Common myeloid progenitor, CD34-positive (primary cell): ENCODE results near the gene MTMR10.

Experiments used
- CTCF ChIA-PET: fragments of 350-600 bp; sonication (Branson Sonifier 250); formaldehyde crosslinking; loops from one replicate; lab custom pipeline; 2021; ENCODE audit warnings: antibody characterized with exemption; lab: Charles Lee
- POLR2A ChIA-PET: fragments of 350-600 bp; sonication (Branson Sonifier 250); formaldehyde crosslinking; loops from one replicate; lab custom pipeline; 2021; ENCODE audit warnings: antibody characterized with exemption; lab: Charles Lee
- DNase-seq, 3 donors: peaks; one replicate each; pipeline versions ENCODE4 v3.0.0 to v3.0.0-alpha.2; 2013
- H3K27ac ChIP-seq, 2 experiments: 1 replicate in 1 of 2; 2 replicates in 1 of 2; pipeline ENCODE4 v1.7.0; 2013; ENCODE audit warnings: inconsistent platforms in 2 of 2, low read length in 2 of 2, mild to moderate bottlenecking in 2 of 2, low read depth in 1 of 2, moderate library complexity in 1 of 2; ENCODE audit not compliant: severe bottlenecking in 2 of 2, insufficient read depth in 1 of 2, poor library complexity in 1 of 2
- H3K27me3 ChIP-seq, 5 experiments: replicated peaks in 2 of 5; 1 replicate in 3 of 5; 2 replicates in 2 of 5; pipeline versions ENCODE4 v1.6.1 to v1.7.0; 2013; ENCODE audit warnings: low read length in 4 of 5, mild to moderate bottlenecking in 2 of 5, moderate library complexity in 2 of 5, inconsistent platforms in 1 of 5; ENCODE audit not compliant: insufficient read depth in 5 of 5, control insufficient read depth in 4 of 5
- H3K36me3 ChIP-seq, 4 experiments: 1 replicate in 2 of 4; 2 replicates in 2 of 4; pipeline versions ENCODE4 v1.6.1 to v1.7.0; 2013; ENCODE audit warnings: low read length in 3 of 4, control low read depth in 1 of 4, mild to moderate bottlenecking in 1 of 4; ENCODE audit not compliant: control insufficient read depth in 4 of 4, insufficient read depth in 4 of 4
- H3K4me1 ChIP-seq, 4 experiments: 1 replicate in 3 of 4; 2 replicates in 1 of 4; pipeline versions ENCODE4 v1.6.1 to v1.7.1; 2013; ENCODE audit warnings: low read length in 3 of 4, mild to moderate bottlenecking in 3 of 4, control low read depth in 1 of 4, inconsistent platforms in 1 of 4, moderate library complexity in 1 of 4; ENCODE audit not compliant: control insufficient read depth in 4 of 4, insufficient read depth in 4 of 4; ENCODE audit errors: control extremely low read depth in 1 of 4
- H3K4me3 ChIP-seq, 7 experiments: 1 replicate in 4 of 7; 2 replicates in 3 of 7; pipeline versions ENCODE4 v1.5.1 to v1.7.0; 2013; ENCODE audit warnings: mild to moderate bottlenecking in 7 of 7, low read length in 6 of 7, moderate library complexity in 6 of 7, inconsistent platforms in 2 of 7, low read depth in 2 of 7, control low read depth in 1 of 7; ENCODE audit not compliant: insufficient read depth in 4 of 7, control insufficient read depth in 1 of 7; ENCODE audit errors: extremely low read depth in 1 of 7
- H3K9me3 ChIP-seq, 5 experiments: 1 replicate in 4 of 5; 2 replicates in 1 of 5; pipeline versions ENCODE4 v1.6.1 to v1.7.1; 2013; ENCODE audit warnings: low read length in 4 of 5, mild to moderate bottlenecking in 2 of 5, inconsistent platforms in 1 of 5, low read depth in 1 of 5, moderate library complexity in 1 of 5; ENCODE audit not compliant: control insufficient read depth in 4 of 5, insufficient read depth in 2 of 5; ENCODE audit errors: control extremely low read depth in 1 of 5
- WGBS: methylation state at CpG from one replicate; pipeline ENCODE4 v1.1.5; 2013; ENCODE audit not compliant: insufficient coverage; 5-methylcytosine and 5-hydroxymethylcytosine counted together

Gene MTMR10

DNA sequence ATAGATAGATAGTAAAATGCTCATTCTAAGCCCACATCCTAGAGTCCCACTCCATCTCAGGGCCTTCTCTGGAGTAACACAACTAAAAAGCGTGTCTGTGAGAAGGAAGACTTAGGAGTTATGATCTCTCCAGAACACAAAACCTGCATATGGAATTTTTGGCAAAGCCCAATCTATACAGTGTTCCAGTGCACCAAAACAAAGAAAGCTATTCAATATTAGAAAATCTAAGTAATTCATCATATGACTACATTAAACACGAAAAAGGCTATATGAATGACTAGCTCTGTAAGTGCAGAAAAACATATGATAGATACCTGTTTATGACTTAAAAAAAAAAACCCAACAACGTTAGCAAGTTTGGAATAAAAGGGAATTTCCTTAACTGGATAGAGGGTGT lies 27.7 kb downstream of the MTMR10 start:
- Histone ChIP-seq H3K27ac (no peak overlapping the region), H3K9me3 (no peaks in the 10 kb centered on the region), H3K4me3 (no peak overlapping the region), H3K36me3 (peaks cover 11 to 47% (median 33%) of the 10 kb centered on the region in 4 experiments), H3K27me3 (no peaks in the 10 kb centered on the region), H3K4me1 (no peaks in the 10 kb centered on the region)
- ChIA-PET POLR2A (interaction anchor here (1.1 kb wide), 1 partner anchor 42 kb away, joined by 4 read pairs; no protein-coding TSS in a partner anchor), CTCF (interaction anchor here (1.4 to 1.9 kb wide), 2 partner anchors 16 to 21 kb away, joined by 4 to 5 read pairs; no protein-coding TSS in a partner anchor)
- DNase-seq: no peak
- WGBS: 100% methylated on average over 1 of the region's 3 CpGs

DNA sequence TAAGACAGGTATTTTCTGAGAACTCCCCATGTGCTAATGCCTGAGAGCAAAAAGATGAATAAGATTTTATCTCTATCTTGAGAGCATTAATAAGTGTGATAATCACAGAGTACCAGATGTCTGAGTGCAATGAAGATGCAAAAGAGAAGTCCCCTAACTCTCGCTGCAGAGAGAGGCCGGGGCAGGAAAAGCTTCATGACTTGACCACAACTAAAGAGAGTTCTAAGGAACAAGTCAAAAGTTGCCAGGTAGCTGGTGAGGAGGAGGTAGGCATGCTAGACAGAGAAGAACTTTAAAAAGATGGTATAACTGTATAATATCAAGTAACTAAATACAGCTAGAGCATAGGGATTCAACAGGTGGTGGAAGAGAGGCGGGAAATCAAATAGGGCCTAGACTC lies 28.8 kb downstream of the MTMR10 start:
- Histone ChIP-seq H3K27me3 (no peaks in the 10 kb centered on the region), H3K27ac (no peak overlapping the region), H3K4me3 (no peak overlapping the region), H3K9me3 (no peaks in the 10 kb centered on the region), H3K4me1 (no peaks in the 10 kb centered on the region), H3K36me3 (peaks cover 18 to 54% (median 40%) of the 10 kb centered on the region in 4 experiments)
- 92% methylated on average over 2 of the region's 3 CpGs for WGBS
- DNase-seq: no peak
- ChIA-PET POLR2A (interaction anchor here (1.0 to 1.1 kb wide), 2 partner anchors 10 to 41 kb away, joined by 4 to 8 read pairs; no protein-coding TSS in a partner anchor), CTCF (interaction anchor here (1.4 to 1.9 kb wide), 2 partner anchors 15 to 22 kb away, joined by 4 to 5 read pairs; no protein-coding TSS in a partner anchor)

GRCh38 chr15:30962079-30962478 lies 29.3 kb downstream of the MTMR10 start:
- POLR2A ChIA-PET: interaction anchor here (1.0 kb wide), 1 partner anchor 9 kb away, joined by 8 read pairs; no protein-coding TSS in a partner anchor
- peaks cover 18 to 58% (median 41%) of the 10 kb centered on the region in 4 experiments for H3K36me3 ChIP-seq

DNA sequence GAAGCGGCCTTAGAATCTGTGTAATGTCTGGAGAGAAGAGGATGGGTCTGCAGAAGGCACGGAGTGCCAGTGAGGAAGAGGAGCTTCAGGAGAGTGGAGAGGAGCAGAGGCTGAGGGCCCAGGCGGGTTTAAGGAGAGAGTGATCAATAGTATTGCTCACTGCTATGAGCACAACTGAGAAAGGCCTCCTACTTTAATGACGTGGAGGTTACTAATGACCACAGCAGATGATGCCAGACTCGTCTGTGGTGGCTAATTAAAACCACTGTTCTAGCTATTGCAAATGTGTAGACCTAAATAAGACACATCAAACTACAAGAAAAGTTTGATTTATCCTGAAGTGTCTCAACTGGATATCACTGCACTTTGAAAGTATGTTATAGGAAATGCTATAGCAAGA lies 33.2 kb downstream of the MTMR10 start:
- H3K4me1 ChIP-seq: no peaks in the 10 kb centered on the region
- ChIA-PET CTCF (no interaction called here), POLR2A (interaction anchor here (0.6 kb wide), 1 partner anchor 7 kb away, joined by 3 read pairs; no protein-coding TSS in a partner anchor)
- H3K4me3 ChIP-seq: no peak overlapping the region
- DNase-seq: no peak
- H3K27me3 ChIP-seq: no peaks in the 10 kb centered on the region
- peaks cover 30 to 74% (median 45%) of the 10 kb centered on the region in 4 experiments for H3K36me3 ChIP-seq
- 100% methylated on average over 4 of the region's 5 CpGs for WGBS
- no peaks in the 10 kb centered on the region for H3K9me3 ChIP-seq
- H3K27ac ChIP-seq: no peak overlapping the region

More at GRCh38 chr15:30962079-30962478, 29.3 kb downstream of the MTMR10 start:
- Histone ChIP-seq H3K27me3 (no peaks in the 10 kb centered on the region), H3K4me1 (no peaks in the 10 kb centered on the region), H3K9me3 (no peaks in the 10 kb centered on the region), H3K4me3 (no peak overlapping the region), H3K27ac (no peak overlapping the region)
- CTCF ChIA-PET: interaction anchor here (1.4 to 2.1 kb wide), 2 partner anchors 18 to 23 kb away, joined by 4 to 5 read pairs; no protein-coding TSS in a partner anchor
- DNase-seq: peak in 2 of 3 donors; percentile 9 to 24

DNA sequence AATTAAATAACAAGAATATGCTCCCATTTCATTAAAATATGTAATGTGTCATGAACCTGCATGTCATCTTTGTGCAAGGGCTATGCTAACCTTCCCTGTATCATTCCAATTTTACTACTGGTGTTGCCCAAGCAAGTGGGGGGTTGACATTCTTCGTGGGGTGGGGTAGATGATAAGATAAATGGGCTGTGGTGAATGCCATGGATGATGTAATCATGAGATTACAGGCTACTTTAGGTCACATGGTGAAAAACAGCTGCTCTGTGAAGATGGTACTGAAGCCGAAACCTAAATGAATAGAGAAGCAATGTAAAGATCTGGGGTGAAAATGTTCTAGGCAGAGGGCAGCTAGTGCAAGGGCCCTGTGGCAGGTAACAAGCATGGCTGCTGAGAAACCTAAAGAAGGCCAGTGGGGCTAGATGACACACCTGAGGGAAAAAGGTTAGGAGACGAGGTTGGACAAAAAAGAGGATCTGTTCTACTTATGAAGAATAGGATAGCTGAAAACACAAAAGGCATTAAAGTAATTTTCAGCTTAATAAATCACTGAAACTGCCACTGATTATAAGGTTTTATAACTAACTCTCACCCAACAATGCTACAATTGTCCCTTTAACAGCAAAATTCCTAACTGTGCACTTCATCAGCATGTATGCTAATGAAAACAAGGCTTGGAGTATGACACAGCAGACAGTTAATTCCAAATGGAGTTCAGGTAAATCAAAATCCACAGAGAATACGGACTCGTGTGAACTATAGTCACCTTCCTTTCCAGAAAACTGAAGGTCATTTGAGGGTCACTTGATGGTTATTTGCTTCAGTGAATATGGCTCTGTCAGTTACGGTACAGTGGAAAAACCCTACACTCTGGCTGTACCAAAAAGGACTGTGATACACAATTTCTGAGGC lies 35.0 kb downstream of the MTMR10 start:
- CTCF ChIA-PET: no interaction called here
- POLR2A ChIA-PET: no interaction called here
- H3K36me3 ChIP-seq: peaks cover 32 to 81% (median 52%) of the 10 kb centered on the region in 4 experiments
- H3K4me1 ChIP-seq: no peaks in the 10 kb centered on the region
- 96% methylated on average over 4 of the region's 6 CpGs for WGBS
- H3K27me3 ChIP-seq: no peaks in the 10 kb centered on the region
- no peak overlapping the region for H3K27ac ChIP-seq
- H3K9me3 ChIP-seq: peaks cover 0 to 1% (median 0%) of the 10 kb centered on the region in 5 experiments
- no peak overlapping the region for H3K4me3 ChIP-seq
- DNase-seq: no peak

DNA sequence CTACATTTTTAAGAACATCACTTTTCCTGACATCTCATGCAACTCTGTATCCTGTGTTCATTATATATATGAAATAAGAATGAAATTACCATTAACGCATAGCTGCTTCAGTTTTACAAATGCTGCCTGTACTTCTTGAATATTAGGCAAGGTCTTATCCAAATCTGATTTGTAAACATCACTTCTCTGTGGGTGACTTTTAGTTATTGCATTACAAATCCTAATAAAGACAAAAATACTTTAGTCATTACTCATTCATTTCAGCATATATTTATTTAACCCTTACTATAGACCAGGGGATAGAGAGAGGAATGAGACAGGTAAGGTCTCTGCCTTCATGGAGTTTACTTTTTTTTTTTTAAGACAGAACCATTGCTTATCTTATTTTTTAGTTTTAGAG lies 36.8 kb downstream of the MTMR10 start:
- Histone ChIP-seq H3K27ac (peak overlapping the region in 1 of 2 experiments; percentile 16), H3K9me3 (peaks cover 0 to 6% (median 1%) of the 10 kb centered on the region in 5 experiments), H3K4me1 (no peaks in the 10 kb centered on the region), H3K4me3 (no peak overlapping the region), H3K27me3 (no peaks in the 10 kb centered on the region), H3K36me3 (peaks cover 30 to 84% (median 53%) of the 10 kb centered on the region in 4 experiments)
- no peak for DNase-seq
- POLR2A ChIA-PET: no interaction called here
- no CpG with 5 or more reads among the region's 1 CpG for WGBS
- CTCF ChIA-PET: no interaction called here
